Cardiac ventricle fibroblast (primary cell): Measurements from ENCODE around the gene PPP1R7. TPM values are rescaled to one million over a fixed set of nuclear protein-coding genes. Genes with fewer than 3 reads are reported as not detected.

Source experiments
- total RNA-seq: library from RNA; depleted of rRNA; stranded (reverse); fragments of >200 nt; gene quantifications from 2 replicates; pipeline ENCODE4 v1.2.3, GENCODE V29; 2015

The PPP1R7 gene, protein sequence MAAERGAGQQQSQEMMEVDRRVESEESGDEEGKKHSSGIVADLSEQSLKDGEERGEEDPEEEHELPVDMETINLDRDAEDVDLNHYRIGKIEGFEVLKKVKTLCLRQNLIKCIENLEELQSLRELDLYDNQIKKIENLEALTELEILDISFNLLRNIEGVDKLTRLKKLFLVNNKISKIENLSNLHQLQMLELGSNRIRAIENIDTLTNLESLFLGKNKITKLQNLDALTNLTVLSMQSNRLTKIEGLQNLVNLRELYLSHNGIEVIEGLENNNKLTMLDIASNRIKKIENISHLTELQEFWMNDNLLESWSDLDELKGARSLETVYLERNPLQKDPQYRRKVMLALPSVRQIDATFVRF
- 53.0 and 60.9 TPM in 2 replicates for total RNA-seq

DNA sequence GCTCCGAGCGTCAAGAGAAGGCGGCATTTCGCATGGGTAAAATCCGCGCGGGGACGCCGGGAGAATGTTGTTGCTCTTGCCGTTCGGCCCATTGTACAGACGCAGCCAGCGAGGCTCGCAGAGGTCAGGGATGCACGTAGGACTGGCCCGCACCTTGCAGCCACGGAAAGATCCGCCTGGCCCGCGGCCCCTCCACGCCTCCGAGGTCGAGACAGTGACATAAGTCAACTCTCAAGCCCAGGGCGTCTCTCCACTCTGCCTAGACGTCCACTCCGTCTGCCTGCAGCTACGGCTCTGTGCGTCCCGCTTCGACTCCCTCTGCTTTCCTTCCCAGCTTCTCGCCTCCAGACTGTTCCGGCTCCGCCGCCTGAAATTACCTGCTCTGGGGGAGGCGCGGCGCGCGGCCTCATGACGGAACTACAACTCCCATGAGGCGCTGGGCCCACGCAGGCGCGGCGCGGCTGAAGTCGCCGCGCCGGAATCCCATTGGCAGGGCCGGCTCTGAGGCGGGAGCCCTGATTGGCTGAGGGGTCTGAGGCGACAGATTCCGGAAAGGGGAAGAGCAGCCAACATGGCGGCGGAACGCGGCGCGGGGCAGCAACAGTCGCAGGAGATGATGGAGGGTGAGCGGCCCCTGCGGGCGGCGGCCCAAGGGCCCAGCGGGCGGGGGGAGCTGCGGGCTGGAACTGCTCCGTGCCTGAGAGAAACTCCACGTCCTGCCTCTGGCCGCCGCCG lies at the start of gene PPP1R7:
Gene PPP1R7, plus strand, starts transcription at position 543 of the 735 bp plus-strand sequence. Its CDS starts 29 bp downstream, at position 572.

DNA sequence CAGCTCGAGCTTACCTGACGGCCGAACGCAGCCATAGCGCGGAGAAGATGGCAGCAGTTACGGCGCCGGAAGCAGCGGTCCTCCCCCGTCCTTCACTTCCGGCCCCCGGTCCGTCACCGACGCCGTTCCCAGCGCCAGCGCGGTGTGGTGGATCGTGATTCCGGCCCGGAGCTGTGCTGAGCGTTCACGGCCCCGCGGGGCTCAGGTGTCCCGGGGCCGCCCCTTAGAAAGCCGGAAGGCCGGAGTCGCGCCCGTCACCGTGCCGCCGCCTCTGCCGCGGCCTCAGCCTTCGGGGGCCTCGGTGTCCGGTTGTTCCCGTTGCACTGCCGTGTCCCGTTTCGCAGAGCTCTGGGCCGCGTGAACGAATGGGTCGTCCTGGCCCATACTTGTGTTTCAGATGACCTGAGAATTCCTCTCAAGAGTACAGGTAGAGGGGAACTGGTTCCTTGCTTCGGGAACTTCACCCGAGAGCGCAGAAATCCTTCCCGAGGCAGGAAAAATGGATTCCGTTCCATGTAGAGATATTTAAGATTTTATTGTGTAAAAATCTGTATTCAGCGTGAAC lies 47.9 kb upstream of the PPP1R7 start, which contains the start of gene MTERF4:
Gene MTERF4, minus strand, starts transcription at position 49 of the 565 bp plus-strand sequence. Its CDS starts 14 bp downstream, at position 35.

DNA sequence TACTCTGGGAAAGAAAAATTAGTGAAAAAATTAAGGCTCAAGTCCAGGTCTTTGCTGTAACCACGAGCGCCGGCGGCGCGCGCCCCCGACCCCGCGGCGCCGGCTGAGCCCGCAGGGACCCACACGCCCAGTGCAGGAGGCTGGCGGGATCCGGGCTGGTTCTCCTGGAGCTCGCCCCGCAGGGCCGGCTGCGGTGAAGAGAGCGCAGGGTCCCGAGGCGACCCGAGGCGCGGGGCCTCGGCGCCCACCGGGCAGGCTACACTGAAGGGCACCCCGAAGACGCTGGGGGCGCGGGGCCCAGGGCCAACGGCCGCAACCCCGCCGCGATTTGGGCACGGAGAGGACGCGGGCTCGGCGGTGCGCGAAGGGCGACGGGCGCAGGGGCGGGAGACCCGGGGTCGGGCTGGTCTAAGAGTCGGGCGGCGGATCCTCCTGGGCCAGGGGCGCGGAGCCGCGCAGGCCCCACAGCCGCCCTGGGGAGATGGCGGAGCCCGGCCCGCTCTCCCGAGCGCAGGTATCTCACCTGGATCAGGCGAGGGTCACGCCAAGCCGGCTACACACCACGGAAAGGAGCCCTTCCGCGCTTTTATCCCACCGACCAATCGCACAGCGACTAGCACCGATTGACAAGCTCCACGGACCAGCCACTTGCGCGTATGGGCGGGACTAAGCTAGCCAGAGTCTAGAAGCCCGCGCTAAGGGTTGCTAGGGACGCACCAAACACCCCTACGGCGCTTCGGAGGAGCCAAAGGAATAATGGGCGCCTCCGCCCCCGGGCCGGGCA lies 1.2 kb upstream of the PPP1R7 start, which contains the start of gene PASK:
Gene PASK, minus strand, starts transcription at position 582 of the 784 bp plus-strand sequence. CDS start 6,440 bp downstream, outside the sequence.

DNA sequence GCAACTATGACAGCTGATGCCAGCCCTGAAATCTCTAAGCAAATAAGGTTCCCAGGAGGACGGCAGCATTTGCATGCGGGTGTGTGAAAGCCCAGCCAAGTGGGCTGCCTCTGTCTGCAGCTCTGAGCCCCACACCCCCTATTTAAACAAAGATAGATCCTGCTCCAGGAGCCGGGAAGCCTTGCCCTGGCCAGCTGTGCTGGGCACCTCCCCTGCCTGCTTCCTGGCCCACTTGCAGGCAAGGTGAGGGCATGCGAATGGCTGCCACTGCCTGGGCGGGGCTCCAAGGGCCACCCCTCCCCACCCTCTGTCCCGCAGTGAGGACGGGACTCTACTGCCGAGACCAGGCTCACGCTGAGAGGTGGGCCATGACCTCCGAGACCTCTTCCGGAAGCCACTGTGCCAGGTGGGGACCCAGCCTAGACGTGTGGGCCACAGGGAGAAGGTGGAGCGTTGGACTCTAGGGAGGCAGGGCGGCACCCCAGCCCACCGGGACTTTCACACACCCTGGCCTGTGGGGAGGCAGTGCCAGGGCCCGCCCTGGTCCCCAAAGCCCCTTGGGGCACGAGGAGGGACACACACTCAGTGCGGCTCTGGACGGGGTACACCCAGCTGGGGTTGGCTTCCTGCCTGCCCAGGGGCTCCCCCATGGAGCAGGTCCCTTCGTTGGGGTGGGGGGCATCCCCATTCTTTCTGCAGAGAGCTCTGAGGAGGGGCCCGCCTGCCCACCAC lies 38.3 kb downstream of the PPP1R7 start, which contains the start of gene ANO7:
Gene ANO7, plus strand, starts transcription at position 317 of the 732 bp plus-strand sequence. CDS start 1,387 bp downstream, outside the sequence.

Other genes starting within 250 kb of the PPP1R7 start
- gene CROCC2, start 244.1 kb upstream of the PPP1R7 start, total RNA-seq, result 0.12 and 0.29 TPM in 2 replicates
- gene SNED1, start 151.8 kb upstream of the PPP1R7 start, total RNA-seq, result 176 and 211 TPM in 2 replicates
- 20.5 and 21.6 TPM in 2 replicates for gene MTERF4, start 48.2 kb upstream of the PPP1R7 start, total RNA-seq
- gene PASK, start 995 bp upstream of the PPP1R7 start, total RNA-seq, result 0.81 and 1.8 TPM in 2 replicates
- 0.73 and 1.00 TPM in 2 replicates for gene ANO7, start 38.2 kb downstream of the PPP1R7 start, total RNA-seq
- 731 and 793 TPM in 2 replicates for gene HDLBP, start 165.2 kb downstream of the PPP1R7 start, total RNA-seq
- 349 and 408 TPM in 2 replicates for gene SEPTIN2, start 165.5 kb downstream of the PPP1R7 start, total RNA-seq
- gene FARP2, start 205.8 kb downstream of the PPP1R7 start, total RNA-seq, result 21.2 and 24.0 TPM in 2 replicates